HG02642 (cell line): ENCODE results near the gene ATP2B3.

Experiments used
- ATAC-seq: cut with Tn5 transposase; IDR thresholded peaks from one replicate; pipeline ENCODE4 v1.9.1; 2021; ENCODE audit warnings: mild to moderate bottlenecking; ENCODE audit not compliant: unreplicated experiment, poor library complexity

The ATP2B3 gene

GRCh38 chrX:153488231-153488914 lies 29.1 kb upstream of the ATP2B3 start:
- ATAC-seq: no peak

- no peak for ATAC-seq
Observed at GRCh38 chrX:153490217-153490930, 27.1 kb upstream of the ATP2B3 start.

DNA sequence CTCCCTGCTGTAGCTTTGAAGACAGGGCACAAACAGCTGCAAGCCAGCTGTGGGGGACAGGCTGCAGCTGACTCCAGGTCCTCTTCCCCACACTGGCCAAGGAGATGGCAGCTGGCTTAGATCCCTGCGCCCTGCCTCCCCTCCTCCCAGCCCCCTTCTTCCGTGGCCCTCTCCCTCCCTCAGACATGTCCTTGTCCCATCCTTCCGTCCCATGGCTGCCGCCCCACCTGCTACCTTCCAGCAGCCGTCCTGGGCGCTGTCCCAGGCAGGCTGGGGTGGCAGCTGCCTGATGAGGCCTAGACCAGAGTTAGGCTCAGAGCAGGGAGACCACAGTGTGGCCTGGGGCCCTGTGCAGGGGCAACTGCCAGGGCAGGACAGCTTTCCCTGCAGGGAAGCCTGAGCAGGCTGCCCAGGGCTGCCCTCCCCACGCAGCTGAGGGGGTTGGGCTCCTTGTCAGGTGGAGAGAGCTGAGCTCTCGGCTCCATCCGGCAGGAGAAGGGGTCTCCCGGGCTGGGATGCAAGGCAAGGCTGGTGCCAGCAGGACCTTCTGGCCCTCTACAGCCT lies 26.0 kb upstream of the ATP2B3 start:
- no peak for ATAC-seq

- ATAC-seq: no peak
Observed at GRCh38 chrX:153491918-153492317, 25.5 kb upstream of the ATP2B3 start.

- ATAC-seq: no peak
Observed at GRCh38 chrX:153492543-153492942, 24.9 kb upstream of the ATP2B3 start.

GRCh38 chrX:153493085-153493484 lies 24.4 kb upstream of the ATP2B3 start:
- ATAC-seq: no peak

- ATAC-seq: no peak
Observed at GRCh38 chrX:153494061-153494460, 23.4 kb upstream of the ATP2B3 start.

DNA sequence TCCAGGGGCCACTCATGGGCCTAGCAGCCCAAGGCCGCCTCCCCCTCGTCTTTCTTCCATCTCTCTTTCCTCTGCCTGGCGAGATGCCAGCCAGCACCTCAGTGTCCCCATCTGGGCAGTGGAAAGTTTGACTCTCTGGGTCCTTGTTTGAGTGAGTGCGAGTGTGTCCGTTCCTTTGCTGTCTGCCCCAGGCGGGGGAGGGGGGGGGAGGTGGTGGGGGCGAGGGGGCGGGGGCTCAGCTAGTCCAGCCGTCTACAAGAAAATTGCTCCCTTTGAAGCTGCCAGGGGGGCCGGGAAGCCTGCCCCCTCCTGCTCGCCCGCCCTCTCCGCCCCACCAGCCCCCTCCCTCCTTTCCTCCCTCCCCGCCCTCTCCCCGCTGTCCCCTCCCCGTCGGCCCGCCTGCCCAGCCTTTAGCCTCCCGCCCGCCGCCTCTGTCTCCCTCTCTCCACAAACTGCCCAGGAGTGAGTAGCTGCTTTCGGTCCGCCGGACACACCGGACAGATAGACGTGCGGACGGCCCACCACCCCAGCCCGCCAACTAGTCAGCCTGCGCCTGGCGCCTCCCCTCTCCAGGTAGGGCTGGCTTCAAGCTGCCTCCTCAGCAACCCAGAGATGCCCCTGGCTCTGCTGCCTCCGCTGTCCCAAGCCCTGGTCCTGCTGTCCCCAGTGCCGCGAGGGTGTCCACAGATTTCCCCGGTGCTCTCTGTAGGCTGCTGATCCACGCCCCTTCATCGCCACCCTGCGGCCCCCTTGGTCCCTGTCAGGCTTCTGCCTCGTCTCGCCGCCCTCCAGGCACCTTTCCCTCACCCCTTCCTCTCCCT lies 22.7 kb upstream of the ATP2B3 start, which contains the start of gene BGN:
TSS of gene BGN (plus strand) at position 440 of the 821 bp plus-strand sequence. CDS start 9,652 bp downstream, outside the sequence.
- ATAC-seq: no peak

- no peak for ATAC-seq
Observed at GRCh38 chrX:153495362-153495751, 22.1 kb upstream of the ATP2B3 start.

DNA sequence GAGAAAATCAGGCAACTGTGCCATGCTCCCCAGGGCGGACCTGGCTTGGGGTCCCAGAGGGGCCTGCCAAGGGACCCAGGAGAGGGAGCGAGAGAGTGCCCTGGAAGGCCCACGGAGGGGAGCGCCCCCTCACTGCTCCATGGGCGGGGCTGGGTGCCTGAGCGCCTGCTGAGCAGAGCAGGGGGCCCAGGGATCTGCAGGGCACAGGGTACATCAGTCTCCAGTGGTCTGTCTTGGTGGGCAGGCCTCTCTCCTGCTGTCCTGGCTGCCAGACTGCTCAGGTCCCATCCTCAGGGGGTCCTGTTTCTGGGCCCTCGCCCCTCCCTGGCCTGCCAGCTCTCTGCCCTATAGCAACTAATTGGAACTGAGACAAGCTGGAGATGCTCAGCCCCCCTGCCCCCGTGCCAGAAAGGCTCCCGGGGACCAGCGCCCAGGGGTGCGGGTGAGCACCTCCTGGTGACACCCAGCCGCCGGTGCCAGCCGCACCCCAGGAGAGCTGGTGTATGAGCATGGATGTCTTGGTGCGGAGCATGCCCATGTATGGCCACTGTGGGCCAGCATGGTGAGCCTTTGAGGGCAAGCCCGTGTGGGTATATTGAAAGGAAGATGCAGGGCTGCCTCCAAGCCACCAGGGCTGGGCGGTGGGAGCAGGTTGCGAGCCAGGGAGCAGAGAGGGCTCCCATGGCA lies 21.4 kb upstream of the ATP2B3 start:
- no peak for ATAC-seq

DNA sequence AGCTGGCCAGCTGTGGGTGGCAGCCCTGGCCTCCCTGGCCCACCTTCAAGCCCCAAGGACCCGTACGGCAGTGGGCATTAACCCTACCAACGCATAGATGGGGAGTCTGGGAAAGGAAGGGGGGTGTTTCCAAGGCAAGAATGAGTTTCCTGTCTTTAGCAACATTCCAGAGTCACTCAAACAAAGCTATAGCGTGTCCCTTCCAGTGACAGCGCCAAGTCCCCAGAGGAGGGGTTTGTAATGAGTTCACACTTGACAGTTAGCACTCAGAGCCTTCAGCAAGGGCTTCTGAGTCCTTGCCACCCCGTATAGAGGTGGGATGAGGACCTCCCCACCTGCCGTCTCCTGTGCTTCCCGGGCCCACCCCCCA lies 20.9 kb upstream of the ATP2B3 start:
- ATAC-seq: no peak

DNA sequence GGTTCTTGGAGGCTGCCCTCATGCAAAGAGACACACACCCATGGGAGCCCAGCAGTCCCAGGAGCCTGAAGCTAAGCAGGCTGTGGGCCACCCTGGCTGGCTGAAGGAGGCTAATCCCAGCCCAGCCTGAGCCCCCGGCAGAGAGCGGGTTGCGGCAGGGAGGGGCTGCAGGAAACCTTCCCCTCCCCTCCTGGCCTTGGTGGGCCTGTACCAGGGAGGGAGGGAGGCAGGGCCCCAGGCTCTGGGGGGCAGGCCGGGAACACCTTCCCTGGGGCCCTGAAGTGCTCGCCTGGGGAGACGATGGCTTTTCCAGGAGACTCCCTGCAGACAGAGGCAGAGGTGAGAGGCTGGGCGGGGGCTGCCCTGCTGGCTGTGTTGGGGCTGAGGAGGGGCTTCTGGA lies 19.0 kb upstream of the ATP2B3 start:
- no peak for ATAC-seq

DNA sequence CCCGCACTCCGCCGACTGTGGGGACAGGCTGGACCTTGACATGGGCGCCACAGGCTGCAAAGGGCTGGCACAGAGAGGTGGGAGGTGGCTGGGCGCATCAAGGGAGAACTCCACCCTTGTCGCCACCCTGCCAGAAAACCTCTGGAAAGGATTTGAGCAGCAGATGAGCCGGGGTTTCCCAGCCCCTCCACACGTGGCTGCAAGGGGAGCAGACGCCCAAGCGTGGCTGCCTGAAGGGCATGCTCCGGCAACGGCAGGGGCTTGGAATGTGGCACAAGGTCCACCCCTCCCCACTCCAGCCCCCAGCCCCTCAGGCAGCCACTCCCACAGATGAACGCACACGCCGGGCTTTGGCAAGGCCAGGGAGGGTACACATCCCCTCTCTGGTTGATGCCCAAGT lies 18.1 kb upstream of the ATP2B3 start:
- no peak for ATAC-seq

DNA sequence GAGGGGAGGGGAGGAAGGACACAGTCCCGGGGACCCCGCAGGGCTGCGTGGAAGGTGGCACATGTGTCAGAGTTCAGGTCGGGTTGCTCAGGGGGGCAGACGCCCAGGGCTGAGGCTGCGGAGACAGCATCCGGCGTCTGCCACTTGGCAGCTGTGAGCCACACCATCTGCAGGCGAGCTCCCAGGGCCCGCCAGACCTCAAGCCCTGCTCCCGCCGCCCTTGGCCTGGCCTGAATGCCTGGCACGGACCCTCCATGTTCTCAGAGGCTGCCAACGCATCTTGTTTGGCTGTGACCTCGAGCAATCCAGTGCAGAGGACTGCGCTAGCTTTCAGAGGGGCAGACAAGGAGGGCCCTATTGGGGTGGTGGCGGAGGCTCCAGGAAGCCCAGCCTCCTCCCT lies 17.6 kb upstream of the ATP2B3 start:
- no peak for ATAC-seq

GRCh38 chrX:153500676-153501280 lies 16.7 kb upstream of the ATP2B3 start:
- ATAC-seq: no peak

DNA sequence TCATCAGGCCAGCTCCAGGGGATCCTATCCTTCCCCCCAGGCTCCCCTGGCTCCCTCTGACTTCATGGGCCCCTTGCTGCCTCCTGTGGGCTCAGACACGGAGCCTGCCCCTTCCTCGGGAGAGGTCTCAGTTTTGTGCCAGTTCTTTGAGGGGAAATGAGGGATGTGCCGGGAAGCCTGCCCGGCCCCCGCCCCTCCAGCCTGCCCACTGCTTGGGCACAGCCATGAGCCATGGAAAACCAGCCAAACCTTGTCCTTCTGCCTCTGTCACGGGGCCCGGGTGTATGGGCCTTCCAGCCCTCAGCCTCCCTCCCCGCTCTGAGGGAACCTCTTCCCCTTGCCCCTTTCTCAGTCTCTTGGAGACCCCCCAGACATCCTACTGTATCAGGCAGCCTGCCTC lies 15.9 kb upstream of the ATP2B3 start:
- ATAC-seq: no peak

DNA sequence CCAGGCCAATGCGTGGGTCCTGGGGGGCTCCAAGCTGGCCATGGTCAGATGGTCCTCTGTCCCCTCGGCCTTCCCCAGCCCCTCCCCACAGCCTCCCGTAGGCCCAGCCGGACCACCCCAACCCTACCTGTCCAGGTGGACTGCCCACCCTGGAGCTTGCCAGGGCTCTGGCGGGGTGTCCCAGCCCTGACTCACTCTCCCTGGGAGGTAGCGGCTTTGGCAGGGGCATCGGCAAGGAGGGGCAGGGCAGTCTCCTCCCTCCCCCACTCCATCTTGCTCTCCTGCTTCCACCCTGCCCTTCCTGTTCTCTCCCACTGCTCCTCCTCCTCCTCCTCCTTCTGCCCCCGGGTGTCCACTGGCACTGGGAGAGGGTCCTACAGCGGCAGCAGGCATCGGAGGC lies 15.3 kb upstream of the ATP2B3 start:
- no peak for ATAC-seq

GRCh38 chrX:153502796-153503195 lies 14.6 kb upstream of the ATP2B3 start:
- ATAC-seq: no peak

GRCh38 chrX:153504445-153505016 lies 12.9 kb upstream of the ATP2B3 start:
- no peak for ATAC-seq

DNA sequence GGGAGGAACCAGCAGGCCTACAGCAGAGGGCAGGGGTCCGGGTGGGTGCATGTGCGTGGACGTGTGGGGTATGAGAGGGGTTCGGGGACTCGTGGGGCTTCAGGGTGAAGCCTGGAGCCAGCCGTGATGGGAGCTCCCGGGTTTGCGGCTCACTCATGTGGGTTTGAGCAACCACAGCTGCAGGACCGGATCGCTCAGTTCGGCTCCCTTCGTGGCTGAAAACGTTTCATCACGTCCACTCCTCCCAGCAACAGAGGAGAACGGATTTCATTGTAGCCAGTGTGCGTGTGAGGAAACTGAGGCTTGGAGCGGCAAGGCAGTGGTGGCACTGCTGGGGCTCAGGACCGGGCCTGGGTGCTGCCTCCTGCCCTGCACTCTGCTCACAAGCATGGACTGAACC lies 12.1 kb upstream of the ATP2B3 start:
- ATAC-seq: no peak
